Spleen (tissue), 11 donors: ENCODE data around the gene RALGDS. TPM values are rescaled to one million over a fixed set of nuclear protein-coding genes. Genes with fewer than 3 reads are reported as not detected.

Experiments
- DNase-seq: peaks from one replicate; pipeline ENCODE4 v3.0.0-alpha.2; 2020
- H3K27ac ChIP-seq, 8 donors: fragments of 200-600 bp; sonication (generic) in 7 of 8; 1 replicate in 4 of 8; 2 replicates in 4 of 8; pipeline versions ENCODE4 v1.5.0 to v1.8.0; 2016 to 2021; ENCODE audit warnings: inconsistent platforms in 4 of 8, mild to moderate bottlenecking in 4 of 8, moderate library complexity in 1 of 8
- H3K27me3 ChIP-seq, 7 donors: fragments of 200-600 bp; sonication (generic) in 6 of 7; replicated peaks in 1 of 7; 1 replicate in 4 of 7; 2 replicates in 3 of 7; pipeline versions ENCODE4 v1.5.0 to v1.8.0; 2016 to 2021; ENCODE audit warnings: inconsistent platforms in 3 of 7, mild to moderate bottlenecking in 1 of 7
- H3K36me3 ChIP-seq, 6 donors: fragments of 200-600 bp; sonication (generic) in 5 of 6; 1 replicate in 4 of 6; 2 replicates in 2 of 6; pipeline versions ENCODE4 v1.5.0 to v1.8.0; 2016 to 2021; ENCODE audit warnings: inconsistent platforms in 2 of 6
- H3K4me1 ChIP-seq, 6 donors: fragments of 200-600 bp; sonication (generic) in 5 of 6; 1 replicate in 3 of 6; 2 replicates in 3 of 6; pipeline versions ENCODE4 v1.5.0 to v1.8.0; 2016 to 2021; ENCODE audit warnings: inconsistent platforms in 3 of 6
- H3K4me3 ChIP-seq, 8 donors: fragments of 200-600 bp; sonication (generic) in 7 of 8; 1 replicate in 4 of 8; 2 replicates in 4 of 8; pipeline versions ENCODE4 v1.5.0 to v1.8.0; 2016 to 2021; ENCODE audit warnings: inconsistent platforms in 4 of 8, mild to moderate bottlenecking in 4 of 8, moderate library complexity in 2 of 8
- H3K9me3 ChIP-seq, 8 donors: fragments of 200-600 bp; sonication (generic) in 7 of 8; 1 replicate in 4 of 8; 2 replicates in 4 of 8; pipeline versions ENCODE4 v1.5.0 to v1.8.0; 2016 to 2021; ENCODE audit warnings: inconsistent platforms in 4 of 8
- POLR2A ChIP-seq, 3 donors: fragments of 450-650 bp; IDR thresholded peaks; one replicate each; pipeline ENCODE4 v1.5.1; 2017; ENCODE audit warnings: antibody characterized with exemption in 3 of 3, mild to moderate bottlenecking in 1 of 3
- POLR2AphosphoS5 ChIP-seq, 3 donors: sonication (generic); formaldehyde crosslinking; IDR thresholded peaks; one replicate each; pipeline ENCODE4 v1.5.1; 2017; ENCODE audit warnings: antibody characterized with exemption in 3 of 3
- WGBS, 5 donors: extraction: QIAGEN DNeasy Blood & Tissue Kit in 3 of 5; methylation state at CpG; one replicate each; pipeline versions ENCODE4 v1.1.5 to v1.1.7; 2013 to 2018; 5-methylcytosine and 5-hydroxymethylcytosine counted together
- intact Hi-C: fragments of 100-400 bp; cut with DNase I; formaldehyde crosslinking; loops from one replicate; pipeline ENCODE4 v1.15.0; 2023; ENCODE audit warnings: low total_unique reads
- polyA plus RNA-seq, 3 donors: library from polyadenylated mRNA; stranded (reverse); fragments of 200-250 nt; gene quantifications; one replicate each; pipeline ENCODE4 v1.2.1, GENCODE V29; 2013
- total RNA-seq, 7 donors: library from RNA; depleted of rRNA in 3 of 7; stranded (reverse); fragments of >200 nt in 3 of 7; fragmentation: NEBNext Ultra II Directional in 4 of 7; extraction: Animal tissue kit (Norgen Biotek cat#: 25700) in 4 of 7; gene quantifications; one replicate each; pipeline versions ENCODE4 v1.1.0 to v1.2.1, GENCODE V29; 2016 to 2021
- TF ChIP-seq, protein P1 (sequence below), 11 experiments: fragments of 200-600 bp in 7 of 11; fragments of 450-650 bp in 4 of 11; sonication (generic) in 4 of 11; IDR thresholded peaks in 8 of 11; conservative IDR thresholded peaks in 3 of 11; 1 replicate in 7 of 11; 2 replicates in 4 of 11; pipeline versions ENCODE4 v1.4.0 to v1.8.0; 2016 to 2021; ENCODE audit warnings: antibody characterized with exemption in 11 of 11, inconsistent platforms in 4 of 11, mild to moderate bottlenecking in 1 of 11
- donor health status: healthy with polysubstance abuse.
- donor health status: DM: no; HTN: no; CAD: no; lungs with moderate emphysema.
- donor health status: DM: no; HTN: no; CAD: no.
- donor health status: Bipolar disorder and iron deficiency.
- donor health status: healthy.
- donor health status: DM: no; HTN: no; CAD: no.
- donor health status: DM: yes; HTN: yes; CAD: no.

RALGDS gene
- total and polyA plus RNA-seq, 10 donors = 21.3 to 74.3 (median 55.8) TPM

DNA sequence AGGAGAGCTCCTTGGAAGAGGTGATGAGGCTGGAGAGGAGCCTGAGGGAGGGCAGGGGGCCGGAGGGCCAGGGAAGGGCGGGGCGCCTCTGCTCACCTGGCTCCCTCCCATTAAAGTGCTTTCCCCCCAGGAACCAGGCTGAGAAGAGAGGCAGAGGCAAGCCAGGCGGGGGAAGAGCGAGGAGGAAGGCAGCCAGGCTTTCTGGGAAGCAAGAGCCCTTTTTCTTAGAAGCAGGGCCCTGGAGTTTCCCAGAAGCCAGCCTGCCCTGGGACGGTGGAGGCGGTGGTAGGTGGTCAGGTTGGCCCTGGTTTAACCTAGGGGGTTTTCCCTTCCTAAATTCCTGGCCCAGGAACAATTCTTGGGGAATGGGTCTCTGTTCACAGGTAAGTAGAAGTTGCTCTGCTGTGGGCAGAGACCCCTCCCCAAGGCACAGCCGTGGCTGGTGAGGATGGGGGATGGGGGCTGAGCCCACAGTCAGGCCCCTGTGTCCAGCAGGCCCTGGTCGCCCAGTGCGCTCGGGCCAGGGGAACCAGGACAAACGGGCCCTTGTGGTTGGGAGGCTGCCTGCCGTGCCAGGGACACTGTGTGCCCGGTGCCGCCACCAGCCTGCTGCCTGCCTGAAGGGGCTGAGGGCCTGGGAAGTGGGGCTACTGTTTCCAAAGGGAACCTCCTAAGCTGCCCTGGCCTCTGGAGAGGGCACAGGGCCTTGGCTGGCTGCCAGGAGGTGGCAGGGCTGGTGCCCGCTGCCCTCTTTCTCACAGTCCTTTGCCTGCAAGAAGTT is 16.6 kb upstream of the RALGDS start:
- Histone ChIP-seq H3K4me1 (peaks cover 46 to 85% (median 68%) of the 10 kb centered on the region in 6 donors), H3K4me3 (no peak overlapping the region), H3K27ac (peak overlapping the region in 4 of 8 donors; percentile 15 to 89 (median 38)), H3K27me3 (no peaks in the 10 kb centered on the region), H3K36me3 (no peaks in the 10 kb centered on the region), H3K9me3 (no peaks in the 10 kb centered on the region)
- intact Hi-C loops = no loop called here
- TF ChIP-seq POLR2AphosphoS5 (IDR thresholded peaks at IDR 0.05) (peak in 1 of 3 donors; percentile 48), POLR2A (IDR thresholded peaks at IDR 0.05) (no peak)
- WGBS, 5 donors = 84 to 90% (median 88%) methylated on average over 11 to 16 of the region's 16 CpGs
- DNase-seq = no peak

DNA sequence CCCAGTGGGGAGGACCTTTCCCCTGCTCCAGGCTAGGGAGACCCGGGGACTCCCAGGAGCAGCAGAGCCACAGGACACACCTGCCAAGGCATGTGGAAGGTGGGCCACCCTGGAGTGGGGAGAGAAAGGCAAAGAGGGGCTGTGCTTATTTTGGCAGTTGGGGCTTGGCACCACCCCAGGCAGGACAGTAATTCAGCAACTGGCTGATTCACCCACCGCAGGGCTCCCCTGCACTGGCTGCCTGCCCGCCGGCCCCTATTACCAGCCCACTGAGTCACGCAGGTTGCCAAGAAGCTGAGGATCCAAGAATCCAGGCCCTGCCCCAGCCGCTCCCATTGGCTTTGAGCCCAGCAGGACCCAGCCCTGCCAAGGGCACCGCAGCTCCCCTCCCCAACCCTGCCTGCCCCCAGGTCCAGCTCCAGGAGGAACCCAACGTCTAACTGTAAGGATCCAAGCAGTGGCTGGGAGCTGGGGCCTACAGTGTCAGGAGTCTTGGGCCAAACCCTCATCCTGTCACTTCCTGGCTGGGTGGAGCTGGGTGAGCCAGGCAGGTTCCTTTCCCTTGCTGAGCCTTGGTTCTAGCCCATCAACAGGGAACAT is 14.2 kb upstream of the RALGDS start:
- DNase-seq = no peak
- no peaks in the 10 kb centered on the region for H3K36me3 ChIP-seq
- H3K27ac ChIP-seq = peak overlapping the region; percentile 88 to 98 (median 91)
- H3K27me3 ChIP-seq = no peaks in the 10 kb centered on the region
- intact Hi-C loops = no loop called here
- no peaks in the 10 kb centered on the region for H3K9me3 ChIP-seq
- peaks cover 46 to 85% (median 68%) of the 10 kb centered on the region in 6 donors for H3K4me1 ChIP-seq
- TF ChIP-seq, protein P1, sequence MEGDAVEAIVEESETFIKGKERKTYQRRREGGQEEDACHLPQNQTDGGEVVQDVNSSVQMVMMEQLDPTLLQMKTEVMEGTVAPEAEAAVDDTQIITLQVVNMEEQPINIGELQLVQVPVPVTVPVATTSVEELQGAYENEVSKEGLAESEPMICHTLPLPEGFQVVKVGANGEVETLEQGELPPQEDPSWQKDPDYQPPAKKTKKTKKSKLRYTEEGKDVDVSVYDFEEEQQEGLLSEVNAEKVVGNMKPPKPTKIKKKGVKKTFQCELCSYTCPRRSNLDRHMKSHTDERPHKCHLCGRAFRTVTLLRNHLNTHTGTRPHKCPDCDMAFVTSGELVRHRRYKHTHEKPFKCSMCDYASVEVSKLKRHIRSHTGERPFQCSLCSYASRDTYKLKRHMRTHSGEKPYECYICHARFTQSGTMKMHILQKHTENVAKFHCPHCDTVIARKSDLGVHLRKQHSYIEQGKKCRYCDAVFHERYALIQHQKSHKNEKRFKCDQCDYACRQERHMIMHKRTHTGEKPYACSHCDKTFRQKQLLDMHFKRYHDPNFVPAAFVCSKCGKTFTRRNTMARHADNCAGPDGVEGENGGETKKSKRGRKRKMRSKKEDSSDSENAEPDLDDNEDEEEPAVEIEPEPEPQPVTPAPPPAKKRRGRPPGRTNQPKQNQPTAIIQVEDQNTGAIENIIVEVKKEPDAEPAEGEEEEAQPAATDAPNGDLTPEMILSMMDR (IDR thresholded peaks at IDR 0.05 in 8 of 11, conservative IDR thresholded peaks at IDR 0.05 in 3 of 11) = no peak
- TF ChIP-seq POLR2AphosphoS5 (IDR thresholded peaks at IDR 0.05) = peak in 2 of 3 donors; percentile 39
- no peak overlapping the region for H3K4me3 ChIP-seq
- 37 to 64% (median 54%) methylated on average over 3 to 8 of the region's 8 CpGs for WGBS, 5 donors

DNA sequence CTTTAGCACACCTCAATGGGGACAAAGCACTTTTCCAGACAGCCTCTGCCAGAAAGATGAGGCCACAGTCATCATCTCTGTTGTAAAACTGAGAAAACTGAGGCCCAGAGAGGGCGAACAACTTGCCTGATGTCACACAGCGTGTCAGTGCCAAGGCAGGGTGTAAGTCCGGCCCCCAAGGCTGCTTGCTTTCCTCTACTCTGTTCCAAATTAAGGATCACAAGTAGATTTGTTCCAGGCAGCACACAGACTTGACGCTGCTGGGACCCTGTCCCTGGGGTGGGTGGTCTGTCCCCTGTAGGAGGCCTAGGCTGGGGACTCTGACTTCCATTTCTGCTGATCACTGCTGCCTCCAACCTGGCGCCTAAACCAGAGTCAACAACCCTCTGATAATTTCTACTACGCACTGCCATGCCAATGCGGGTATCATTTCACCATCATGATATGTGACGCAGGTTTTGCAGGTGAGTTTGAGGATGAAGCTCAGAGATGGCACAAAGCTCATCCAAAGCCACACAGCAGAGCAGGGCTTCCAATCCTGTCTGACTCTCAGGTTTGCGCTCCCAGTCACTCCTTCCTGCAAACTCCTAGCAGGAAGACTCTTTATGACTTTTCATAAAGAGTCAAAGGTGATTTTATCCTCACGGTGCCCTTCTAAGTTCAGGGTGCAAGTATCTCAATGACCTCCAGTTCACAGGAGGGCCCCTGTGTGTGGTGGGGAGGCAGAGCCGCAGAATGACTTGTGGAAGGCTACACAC is 13.5 kb upstream of the RALGDS start:
- Histone ChIP-seq H3K4me1 (peaks cover 46 to 85% (median 71%) of the 10 kb centered on the region in 6 donors), H3K36me3 (no peaks in the 10 kb centered on the region), H3K27ac (peak overlapping the region; percentile 88 to 98 (median 91)), H3K4me3 (no peak overlapping the region), H3K27me3 (no peaks in the 10 kb centered on the region), H3K9me3 (no peaks in the 10 kb centered on the region)
- TF ChIP-seq POLR2A (IDR thresholded peaks at IDR 0.05) (no peak), POLR2AphosphoS5 (IDR thresholded peaks at IDR 0.05) (no peak)
- TF ChIP-seq, protein P1 (IDR thresholded peaks at IDR 0.05 in 8 of 11, conservative IDR thresholded peaks at IDR 0.05 in 3 of 11) = no peak
- no peak for DNase-seq
- 71 to 81% (median 74%) methylated on average over 10 to 11 of the region's 11 CpGs for WGBS, 5 donors
- intact Hi-C loops = no loop called here

DNA sequence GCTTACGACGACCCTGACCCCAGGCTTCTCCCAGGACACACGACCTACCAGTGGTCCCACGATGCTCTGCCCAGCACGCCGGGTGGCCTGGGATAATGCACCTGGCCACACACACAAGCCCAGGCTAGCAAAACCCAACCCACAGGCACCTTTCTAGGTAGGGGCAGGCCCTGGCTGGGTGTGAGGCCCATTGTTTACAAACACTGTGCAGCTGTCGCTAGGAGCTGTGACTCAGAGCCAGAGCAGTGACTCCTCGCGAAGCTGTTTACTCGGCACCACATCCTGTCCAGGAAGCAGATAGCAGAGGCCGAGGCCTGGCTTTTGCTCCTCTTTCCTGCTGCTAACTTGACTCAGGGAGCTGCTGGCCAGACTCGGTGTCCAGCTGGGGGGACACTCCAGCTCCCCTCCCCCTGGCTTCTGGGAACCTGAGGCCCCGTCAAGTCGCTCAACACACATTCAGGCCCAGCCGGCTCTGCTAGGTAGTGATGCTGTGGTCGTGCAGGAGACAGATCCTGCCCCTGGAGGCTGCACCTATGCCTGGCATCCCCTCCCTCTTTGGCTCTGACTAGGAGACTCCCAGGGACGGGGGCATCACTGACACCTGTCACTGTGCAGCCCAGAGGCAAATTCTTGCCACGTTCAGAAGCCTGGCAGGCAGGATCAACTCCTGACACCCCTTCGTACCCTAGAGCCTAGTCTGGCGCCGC is 12.8 kb upstream of the RALGDS start:
- Histone ChIP-seq H3K36me3 (no peaks in the 10 kb centered on the region), H3K27me3 (no peaks in the 10 kb centered on the region), H3K9me3 (no peaks in the 10 kb centered on the region), H3K4me3 (peak overlapping the region in 1 of 8 donors; percentile 15), H3K4me1 (peaks cover 46 to 90% (median 75%) of the 10 kb centered on the region in 6 donors), H3K27ac (peak overlapping the region; percentile 88 to 98 (median 91))
- 35 to 60% (median 44%) methylated on average over 9 to 21 of the region's 21 CpGs for WGBS, 5 donors
- peak; percentile 95 for DNase-seq
- intact Hi-C loops = no loop called here
- TF ChIP-seq POLR2A (IDR thresholded peaks at IDR 0.05) (no peak), POLR2AphosphoS5 (IDR thresholded peaks at IDR 0.05) (peak; percentile 77 to 93 (median 93))
- TF ChIP-seq, protein P1 (IDR thresholded peaks at IDR 0.05 in 8 of 11, conservative IDR thresholded peaks at IDR 0.05 in 3 of 11) = no peak
